DND-41 (cell line): ENCODE data around the gene SMURF2.

ENCODE experiments used
- EZH2 ChIP-seq: IDR thresholded peaks from 3 replicates; pipeline ENCODE4 v1.6.1; 2012; ENCODE audit warnings: borderline replicate concordance, low read depth, mild to moderate bottlenecking, moderate library complexity, low read length, inconsistent platforms; ENCODE audit not compliant: severe bottlenecking
- TF ChIP-seq, protein P1 (sequence below): IDR thresholded peaks from 2 replicates; pipeline ENCODE4 v1.5.1; 2012; ENCODE audit warnings: borderline replicate concordance, low read length, moderate library complexity, mild to moderate bottlenecking; ENCODE audit not compliant: poor library complexity, severe bottlenecking; ENCODE audit errors: extremely low read depth

DNA sequence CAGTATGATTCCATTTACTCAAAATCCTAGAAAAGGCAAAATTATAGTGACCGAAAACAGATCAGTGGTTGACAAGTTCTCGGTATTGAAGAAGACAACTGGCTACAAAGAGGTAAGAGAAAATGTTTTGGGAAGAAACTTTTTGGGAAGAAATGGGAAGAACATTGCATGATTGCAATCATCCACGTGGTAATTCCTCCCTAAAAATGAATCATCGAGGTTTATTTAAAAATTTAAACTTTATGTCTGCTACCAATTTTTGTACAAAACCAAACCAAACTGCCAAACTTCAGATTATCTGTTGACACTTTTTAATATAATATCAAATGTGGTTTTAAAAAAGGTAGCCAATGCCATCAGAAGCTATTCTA, 8.1 kb downstream of the SMURF2 start:
- TF ChIP-seq, protein P1, sequence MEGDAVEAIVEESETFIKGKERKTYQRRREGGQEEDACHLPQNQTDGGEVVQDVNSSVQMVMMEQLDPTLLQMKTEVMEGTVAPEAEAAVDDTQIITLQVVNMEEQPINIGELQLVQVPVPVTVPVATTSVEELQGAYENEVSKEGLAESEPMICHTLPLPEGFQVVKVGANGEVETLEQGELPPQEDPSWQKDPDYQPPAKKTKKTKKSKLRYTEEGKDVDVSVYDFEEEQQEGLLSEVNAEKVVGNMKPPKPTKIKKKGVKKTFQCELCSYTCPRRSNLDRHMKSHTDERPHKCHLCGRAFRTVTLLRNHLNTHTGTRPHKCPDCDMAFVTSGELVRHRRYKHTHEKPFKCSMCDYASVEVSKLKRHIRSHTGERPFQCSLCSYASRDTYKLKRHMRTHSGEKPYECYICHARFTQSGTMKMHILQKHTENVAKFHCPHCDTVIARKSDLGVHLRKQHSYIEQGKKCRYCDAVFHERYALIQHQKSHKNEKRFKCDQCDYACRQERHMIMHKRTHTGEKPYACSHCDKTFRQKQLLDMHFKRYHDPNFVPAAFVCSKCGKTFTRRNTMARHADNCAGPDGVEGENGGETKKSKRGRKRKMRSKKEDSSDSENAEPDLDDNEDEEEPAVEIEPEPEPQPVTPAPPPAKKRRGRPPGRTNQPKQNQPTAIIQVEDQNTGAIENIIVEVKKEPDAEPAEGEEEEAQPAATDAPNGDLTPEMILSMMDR, result no peak
- TF ChIP-seq EZH2, result no peak
